ENCODE measurements around the gene MUC5AC.

GRCh38 chr11:1208144-1208393 lies 50.3 kb downstream of the MUC5AC start:
- TF ChIP-seq, protein P1, sequence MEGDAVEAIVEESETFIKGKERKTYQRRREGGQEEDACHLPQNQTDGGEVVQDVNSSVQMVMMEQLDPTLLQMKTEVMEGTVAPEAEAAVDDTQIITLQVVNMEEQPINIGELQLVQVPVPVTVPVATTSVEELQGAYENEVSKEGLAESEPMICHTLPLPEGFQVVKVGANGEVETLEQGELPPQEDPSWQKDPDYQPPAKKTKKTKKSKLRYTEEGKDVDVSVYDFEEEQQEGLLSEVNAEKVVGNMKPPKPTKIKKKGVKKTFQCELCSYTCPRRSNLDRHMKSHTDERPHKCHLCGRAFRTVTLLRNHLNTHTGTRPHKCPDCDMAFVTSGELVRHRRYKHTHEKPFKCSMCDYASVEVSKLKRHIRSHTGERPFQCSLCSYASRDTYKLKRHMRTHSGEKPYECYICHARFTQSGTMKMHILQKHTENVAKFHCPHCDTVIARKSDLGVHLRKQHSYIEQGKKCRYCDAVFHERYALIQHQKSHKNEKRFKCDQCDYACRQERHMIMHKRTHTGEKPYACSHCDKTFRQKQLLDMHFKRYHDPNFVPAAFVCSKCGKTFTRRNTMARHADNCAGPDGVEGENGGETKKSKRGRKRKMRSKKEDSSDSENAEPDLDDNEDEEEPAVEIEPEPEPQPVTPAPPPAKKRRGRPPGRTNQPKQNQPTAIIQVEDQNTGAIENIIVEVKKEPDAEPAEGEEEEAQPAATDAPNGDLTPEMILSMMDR (IDR thresholded peaks at IDR 0.05; ENCODE audit: low read depth, low read length) = no peak
- no peak for TF ChIP-seq EZH2phosphoT487 (IDR thresholded peaks at IDR 0.05; ENCODE audit: low read depth)
